Activated CD4-positive, alpha-beta T cell treated with anti-CD3 and anti-CD28 coated beads for 36 hours (primary cell): ENCODE measurements around the gene PYDC1. TPM values are rescaled to one million over a fixed set of nuclear protein-coding genes. Genes with fewer than 3 reads are reported as not detected.

ENCODE experiments used
- ATAC-seq: fragments of 200-7000 bp; cut with Tn5 transposase; one replicate; pipeline ENCODE4 v1.10.0; 2021; ENCODE audit warnings: mild to moderate bottlenecking, moderate library complexity
- CTCF ChIA-PET: fragments of 350-600 bp; sonication (Branson Sonifier 250); formaldehyde crosslinking; loops from one replicate; lab custom pipeline; 2021; ENCODE audit warnings: antibody characterized with exemption; lab: Charles Lee
- POLR2A ChIA-PET: fragments of 350-600 bp; sonication (Branson Sonifier 250); formaldehyde crosslinking; loops from one replicate; lab custom pipeline; 2021; ENCODE audit warnings: antibody characterized with exemption, inconsistent platforms; lab: Charles Lee
- DNase-seq: peaks from one replicate; pipeline ENCODE4 v3.0.0-alpha.2; 2020
- H3K27ac Mint-ChIP-seq: one replicate; pipeline ENCODE4 v1.8.0; 2021; ENCODE audit warnings: mixed read lengths
- H3K27me3 Mint-ChIP-seq: one replicate; pipeline ENCODE4 v1.8.0; 2021; ENCODE audit warnings: mixed read lengths
- H3K36me3 Mint-ChIP-seq: one replicate; pipeline ENCODE4 v1.8.0; 2021; ENCODE audit warnings: low read depth, mixed read lengths
- H3K4me1 Mint-ChIP-seq: one replicate; pipeline ENCODE4 v1.8.0; 2021; ENCODE audit warnings: mixed read lengths
- H3K4me3 Mint-ChIP-seq: one replicate; pipeline ENCODE4 v1.8.0; 2021; ENCODE audit warnings: mild to moderate bottlenecking, moderate library complexity, mixed read lengths
- H3K9me3 Mint-ChIP-seq: one replicate; pipeline ENCODE4 v1.8.0; 2021; ENCODE audit warnings: low read depth, mixed read lengths
- intact Hi-C, 2 experiments: fragments of 100-400 bp; cut with DNase I in 1 of 2; cut with micrococcal nuclease in 1 of 2; formaldehyde crosslinking; loops; one replicate each; pipeline versions ENCODE4 v1.14.2 to v1.15.1; 2022 to 2024; cut with DNase I, micrococcal nuclease
- total RNA-seq, 2 experiments: library from RNA; stranded (reverse); gene quantifications; one replicate each; pipeline ENCODE4 v1.2.3, GENCODE V29; 2021

PYDC1 gene
- not detected for total RNA-seq

DNA sequence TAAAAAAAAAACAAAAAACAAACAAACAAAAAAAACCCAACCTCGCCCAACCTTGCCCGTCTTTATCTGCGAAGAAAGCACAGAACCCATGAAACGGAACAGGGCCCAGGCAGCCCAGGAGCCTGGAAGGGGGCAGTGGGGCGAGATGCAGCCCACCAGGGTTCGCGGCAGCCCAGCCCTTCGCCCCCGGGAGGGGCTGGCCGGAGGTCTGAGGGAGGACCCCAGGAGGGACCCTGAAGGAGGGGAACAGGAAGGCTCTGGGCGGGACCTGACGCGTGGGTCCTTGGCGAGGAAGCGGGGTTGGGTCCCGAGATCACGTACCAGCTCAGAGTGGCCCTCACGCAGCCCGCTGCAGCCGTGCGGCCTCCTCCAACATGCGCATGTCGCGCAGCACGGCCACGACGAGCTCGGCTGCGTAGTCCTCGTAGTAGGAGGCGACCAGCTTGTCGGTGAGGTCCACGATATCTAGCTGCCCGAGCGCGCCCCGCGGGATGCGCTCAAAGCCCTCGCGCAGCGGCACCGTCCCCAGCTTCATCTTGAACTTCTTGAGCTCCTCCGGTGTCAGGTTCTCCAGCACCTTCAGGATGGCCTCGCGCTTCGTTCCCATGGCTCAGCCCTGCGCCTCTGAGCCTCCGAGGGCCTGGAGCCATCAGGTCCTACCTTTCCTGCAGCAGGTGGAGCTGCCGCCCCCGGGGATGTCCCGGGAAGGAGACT is at the start of gene PYDC1:
TSS of gene PYDC1 (minus strand) at position 714 of the 714 bp plus-strand sequence. CDS start at position 607, 107 bp downstream.
- ChIA-PET CTCF (interaction anchor here (0.6 to 1.1 kb wide), 5 partner anchors 146 to 652 kb away, joined by 3 to 5 read pairs (median 3); partner anchors contain the start of gene ARMC5), POLR2A (interaction anchor here (0.7 to 1.7 kb wide), 4 partner anchors 13 to 185 kb away, joined by 3 to 13 read pairs (median 4); partner anchors contain the start of gene PYCARD)
- intact Hi-C loops, result loop anchor here (2.0 to 10.0 kb wide), 5 partner anchors 48 to 648 kb away; partner anchors contain the start of gene ITGAX (in 1 of the 2)
- Mint-ChIP-seq H3K4me3 (peak within 1 kb of the TSS; percentile 52), H3K4me1 (peaks cover 21% of the 10 kb centered on the region), H3K9me3 (no peaks in the 10 kb centered on the region), H3K27me3 (peaks cover 53% of the 10 kb centered on the region), H3K27ac (peak within 1 kb of the TSS; percentile 10), H3K36me3 (no peaks in the 10 kb centered on the region)
- DNase-seq, result peak; percentile 41
- no peak for ATAC-seq

DNA sequence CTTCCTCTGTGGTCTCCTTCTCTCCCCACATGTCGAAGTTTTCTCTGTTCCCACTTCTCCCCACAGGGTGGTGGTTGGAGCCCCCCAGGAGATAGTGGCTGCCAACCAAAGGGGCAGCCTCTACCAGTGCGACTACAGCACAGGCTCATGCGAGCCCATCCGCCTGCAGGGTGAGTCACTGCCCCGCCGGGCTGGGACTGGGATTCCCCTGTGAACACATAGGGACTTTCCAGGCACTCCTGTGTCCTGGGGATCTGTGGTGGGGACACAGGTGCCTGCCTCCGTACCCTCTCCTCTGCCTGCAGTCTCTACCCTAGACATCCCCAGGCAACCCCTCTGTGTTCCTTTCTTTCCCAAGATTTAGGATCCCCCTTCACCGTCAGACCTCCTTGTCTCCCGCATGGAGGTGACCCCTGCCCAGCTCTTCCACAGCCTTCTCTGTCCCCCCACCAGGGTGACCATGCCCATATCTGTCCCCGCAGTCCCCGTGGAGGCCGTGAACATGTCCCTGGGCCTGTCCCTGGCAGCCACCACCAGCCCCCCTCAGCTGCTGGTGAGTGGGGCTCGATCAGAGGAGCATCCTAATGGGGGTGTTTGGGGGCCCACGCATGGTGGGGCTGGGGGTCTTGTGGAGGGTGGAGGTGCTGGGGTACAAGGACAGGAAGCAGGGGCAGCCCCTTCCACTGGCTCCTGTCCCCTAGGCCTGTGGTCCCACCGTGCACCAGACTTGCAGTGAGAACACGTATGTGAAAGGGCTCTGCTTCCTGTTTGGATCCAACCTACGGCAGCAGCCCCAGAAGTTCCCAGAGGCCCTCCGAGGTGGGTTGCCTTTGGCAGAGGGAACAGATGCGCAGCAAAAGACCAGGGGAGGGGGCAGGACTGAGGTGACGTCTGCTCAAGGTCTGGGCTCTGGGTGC is 48.7 kb upstream of the PYDC1 start:
- H3K27ac Mint-ChIP-seq, result peak overlapping the region; percentile 86
- POLR2A ChIA-PET, result interaction anchor here (0.7 to 1.0 kb wide), 3 partner anchors 60 to 680 kb away, joined by 3 to 4 read pairs (median 4); no protein-coding TSS in a partner anchor
- peaks cover 6% of the 10 kb centered on the region for H3K27me3 Mint-ChIP-seq
- intact Hi-C loops, result loop anchor here (2.0 to 10.0 kb wide), 5 partner anchors 51 to 602 kb away; partner anchors contain the start of genes COX6A2 (in 1 of the 2), ITGAX (in 1 of the 2), PYDC1 (in 1 of the 2) and TRIM72 (in 1 of the 2)
- CTCF ChIA-PET, result interaction anchor here (0.6 kb wide), 1 partner anchor 244 kb away, joined by 3 read pairs; no protein-coding TSS in a partner anchor
- no peaks in the 10 kb centered on the region for H3K36me3 Mint-ChIP-seq
- DNase-seq (peak; percentile 91), ATAC-seq (peak; percentile 97)
- peaks cover 40% of the 10 kb centered on the region for H3K4me1 Mint-ChIP-seq
- no peaks in the 10 kb centered on the region for H3K9me3 Mint-ChIP-seq
- peak overlapping the region; percentile 10 for H3K4me3 Mint-ChIP-seq

DNA sequence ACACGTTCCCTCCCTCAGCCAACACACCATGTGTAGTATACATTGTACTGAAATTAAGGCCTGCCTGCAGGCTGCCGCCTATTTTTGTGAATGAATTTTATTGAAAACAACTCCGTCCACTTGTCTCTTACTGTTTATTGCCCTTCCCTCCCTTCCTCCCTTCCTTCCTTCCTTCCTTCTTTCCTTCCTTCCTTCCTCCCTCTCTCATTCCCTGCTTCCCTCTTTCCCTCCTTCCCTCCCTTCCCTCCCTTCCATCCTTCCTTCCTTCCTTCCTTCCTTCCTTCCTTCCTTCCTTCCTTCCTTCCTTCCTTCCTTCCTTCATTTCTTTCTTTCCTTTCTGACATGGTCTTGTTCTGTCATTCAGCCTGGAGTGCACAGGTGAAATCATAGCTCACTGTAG is 45.1 kb upstream of the PYDC1 start:
- Mint-ChIP-seq H3K27me3 (peaks cover 2% of the 10 kb centered on the region), H3K27ac (no peak overlapping the region), H3K4me3 (no peak overlapping the region), H3K4me1 (peaks cover 26% of the 10 kb centered on the region), H3K36me3 (no peaks in the 10 kb centered on the region), H3K9me3 (no peaks in the 10 kb centered on the region)
- intact Hi-C loops, result loop anchor here (10.0 kb wide), 3 partner anchors 47 to 443 kb away; partner anchors contain the start of genes COX6A2 (in 1 of the 2), PYDC1 (in 1 of the 2) and TRIM72 (in 1 of the 2)
- ChIA-PET POLR2A (no interaction called here), CTCF (no interaction called here)
- DNase-seq (no peak), ATAC-seq (no peak)

DNA sequence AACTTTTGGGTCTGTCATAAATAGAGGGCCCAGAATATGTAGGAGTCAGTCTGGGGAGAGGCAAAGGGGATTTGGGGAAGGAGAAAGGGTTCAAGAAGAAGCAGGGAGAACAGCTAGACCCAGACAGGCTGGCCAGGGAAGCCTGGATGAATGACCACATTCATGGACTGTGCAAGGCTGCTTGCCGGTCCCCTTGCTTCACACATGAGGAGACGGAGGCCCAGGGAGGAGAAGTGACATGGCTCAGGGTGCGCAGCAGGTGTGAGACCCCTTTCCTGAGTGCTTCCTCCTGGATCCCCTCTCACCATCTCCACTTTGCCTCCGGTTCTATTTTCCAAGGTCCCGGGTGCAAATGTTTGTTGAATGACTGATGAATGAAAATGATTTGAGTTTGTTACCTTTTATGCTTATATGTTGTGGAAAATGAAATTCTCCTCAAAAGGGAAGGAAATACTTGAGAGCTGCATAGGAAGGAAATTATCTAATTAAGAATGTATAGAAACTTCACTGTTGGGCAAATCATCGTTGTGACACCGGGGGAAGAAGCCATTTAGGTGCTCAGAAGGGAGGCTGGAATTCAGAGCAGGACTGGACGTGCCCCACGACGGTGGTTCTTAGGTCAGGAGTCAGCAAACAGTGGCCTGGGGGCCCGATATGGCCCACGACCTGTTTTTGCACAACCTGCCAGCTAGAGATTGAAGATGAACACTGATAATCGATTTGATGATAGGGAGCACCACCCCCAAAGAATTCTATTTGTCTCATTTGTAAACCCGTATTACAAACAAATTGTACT is 43.4 kb upstream of the PYDC1 start:
- Mint-ChIP-seq H3K4me1 (peaks cover 13% of the 10 kb centered on the region), H3K36me3 (no peaks in the 10 kb centered on the region), H3K4me3 (no peak overlapping the region), H3K9me3 (no peaks in the 10 kb centered on the region), H3K27me3 (peaks cover 2% of the 10 kb centered on the region), H3K27ac (no peak overlapping the region)
- POLR2A ChIA-PET, result no interaction called here
- DNase-seq, result no peak
- intact Hi-C loops, result loop anchor here (10.0 kb wide), 3 partner anchors 46 to 444 kb away; partner anchors contain the start of genes COX6A2 (in 1 of the 2), PYDC1 (in 1 of the 2) and TRIM72 (in 1 of the 2)
- CTCF ChIA-PET, result interaction anchor here (0.8 kb wide), 1 partner anchor 24 kb away, joined by 3 read pairs; no protein-coding TSS in a partner anchor
- ATAC-seq, result no peak

DNA sequence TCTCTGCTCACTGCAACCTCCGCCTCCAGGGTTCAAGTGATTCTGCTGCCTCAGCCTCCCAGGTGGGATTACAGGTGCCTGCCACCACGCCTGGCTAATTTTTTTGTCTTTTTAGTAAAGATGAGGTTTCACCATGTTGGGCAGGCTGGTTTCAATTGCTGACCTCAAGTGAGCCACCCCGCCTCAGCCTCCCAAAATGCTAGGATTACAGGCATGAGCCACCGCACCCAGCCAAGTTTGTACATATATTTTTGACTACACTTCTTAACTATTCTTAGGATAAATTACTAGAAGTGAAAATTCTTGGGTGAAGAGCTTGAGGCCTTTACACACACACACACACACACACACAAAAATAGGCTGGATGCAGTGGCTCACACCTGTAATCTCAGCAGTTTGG is 41.4 kb upstream of the PYDC1 start:
- ATAC-seq, result no peak

DNA sequence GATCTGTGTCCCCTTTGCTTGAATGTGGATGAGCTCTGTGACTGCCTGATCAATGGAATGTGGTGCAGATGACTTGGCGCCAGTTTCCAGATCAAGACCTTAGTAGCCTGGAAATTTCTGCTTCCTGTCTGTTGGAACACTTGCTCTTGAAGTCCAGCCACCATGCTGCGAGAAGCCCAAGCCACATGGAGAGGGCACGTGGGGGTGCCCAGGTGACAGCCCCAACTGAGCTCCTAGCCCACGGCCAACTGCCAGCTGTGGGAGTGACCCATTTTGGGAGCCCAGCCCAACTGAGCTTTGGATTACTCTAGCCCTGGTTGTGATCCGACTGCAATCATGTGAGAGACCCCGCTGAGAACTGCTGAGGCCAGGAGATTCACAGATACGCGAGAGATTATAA is 39.5 kb upstream of the PYDC1 start:
- no peak for ATAC-seq
- ChIA-PET POLR2A (no interaction called here), CTCF (interaction anchor here (0.6 to 0.9 kb wide), 3 partner anchors 9 to 304 kb away, joined by 3 read pairs; no protein-coding TSS in a partner anchor)
- H3K4me1 Mint-ChIP-seq, result peaks cover 18% of the 10 kb centered on the region
- no peaks in the 10 kb centered on the region for H3K9me3 Mint-ChIP-seq
- H3K4me3 Mint-ChIP-seq, result no peak overlapping the region
- H3K27ac Mint-ChIP-seq, result no peak overlapping the region
- H3K27me3 Mint-ChIP-seq, result peaks cover 3% of the 10 kb centered on the region
- no peaks in the 10 kb centered on the region for H3K36me3 Mint-ChIP-seq
- no peak for DNase-seq
- intact Hi-C loops, result no loop called here

More for the DNA sequence above, 41.4 kb upstream of the PYDC1 start:
- H3K27me3 Mint-ChIP-seq, result peaks cover 2% of the 10 kb centered on the region
- H3K4me3 Mint-ChIP-seq, result no peak overlapping the region
- ChIA-PET POLR2A (no interaction called here), CTCF (interaction anchor here (1.3 to 1.4 kb wide), 2 partner anchors 116 to 259 kb away, joined by 3 to 6 read pairs; no protein-coding TSS in a partner anchor)
- DNase-seq, result no peak
- intact Hi-C loops, result no loop called here
- H3K27ac Mint-ChIP-seq, result no peak overlapping the region
- peaks cover 15% of the 10 kb centered on the region for H3K4me1 Mint-ChIP-seq
- no peaks in the 10 kb centered on the region for H3K36me3 Mint-ChIP-seq
- H3K9me3 Mint-ChIP-seq, result no peaks in the 10 kb centered on the region

DNA sequence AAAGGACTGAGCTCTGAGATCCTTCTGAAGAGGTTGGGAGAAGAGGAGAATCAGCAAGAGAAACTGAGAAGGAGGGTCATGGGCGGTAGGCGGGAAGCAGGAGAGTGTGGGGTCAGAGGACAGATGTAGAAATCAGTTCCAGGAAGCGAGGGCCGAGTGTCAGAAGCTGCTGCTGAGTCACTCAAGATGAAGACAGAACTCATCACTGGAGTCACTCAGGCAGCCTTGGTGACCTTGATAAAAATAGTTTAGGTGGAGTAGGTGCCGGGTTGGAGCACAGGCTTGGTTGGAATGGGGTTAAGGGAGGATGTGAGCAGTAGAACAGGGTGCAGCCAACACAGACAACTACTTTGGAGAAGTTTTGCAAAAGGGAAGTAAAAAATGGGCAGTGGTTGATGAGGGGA is 36.7 kb upstream of the PYDC1 start:
- peak; percentile 88 for ATAC-seq
- H3K36me3 Mint-ChIP-seq, result no peaks in the 10 kb centered on the region
- POLR2A ChIA-PET, result interaction anchor here (0.9 kb wide), 1 partner anchor 11 kb away, joined by 3 read pairs; no protein-coding TSS in a partner anchor

DNA sequence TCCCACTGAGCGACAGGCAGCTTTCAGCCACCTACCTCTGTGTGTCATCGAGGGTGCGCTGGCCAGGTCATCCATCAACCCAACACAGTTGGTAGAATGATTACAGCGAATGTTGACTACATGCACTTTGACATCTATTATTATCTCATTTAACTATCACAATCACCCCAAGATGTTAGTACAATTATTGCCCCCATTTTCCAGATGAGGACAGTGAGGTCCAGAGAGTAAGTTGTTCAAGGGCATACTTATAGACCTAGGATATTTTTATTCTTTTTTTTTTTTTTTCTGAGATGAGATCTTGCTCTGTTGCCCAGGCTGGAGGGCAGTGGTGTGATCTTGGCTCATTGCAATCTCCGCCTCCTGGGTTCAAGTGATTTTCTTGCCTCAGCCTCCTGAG is 34.5 kb upstream of the PYDC1 start:
- DNase-seq (no peak), ATAC-seq (no peak)
- Mint-ChIP-seq H3K27me3 (peaks cover 1% of the 10 kb centered on the region), H3K36me3 (no peaks in the 10 kb centered on the region), H3K4me3 (no peak overlapping the region), H3K27ac (peak overlapping the region; percentile 1), H3K4me1 (peaks cover 26% of the 10 kb centered on the region), H3K9me3 (no peaks in the 10 kb centered on the region)
- CTCF ChIA-PET, result no interaction called here
- POLR2A ChIA-PET, result no interaction called here
- intact Hi-C loops, result no loop called here

More for the DNA sequence above, 36.7 kb upstream of the PYDC1 start:
- H3K4me3 Mint-ChIP-seq, result no peak overlapping the region
- intact Hi-C loops, result no loop called here
- H3K27me3 Mint-ChIP-seq, result peaks cover 1% of the 10 kb centered on the region
- H3K27ac Mint-ChIP-seq, result peak overlapping the region; percentile 66
- CTCF ChIA-PET, result interaction anchor here (0.6 to 1.4 kb wide), 3 partner anchors 11 to 590 kb away, joined by 3 to 5 read pairs (median 5); no protein-coding TSS in a partner anchor
- H3K4me1 Mint-ChIP-seq, result peaks cover 26% of the 10 kb centered on the region
- DNase-seq, result peak; percentile 72
- H3K9me3 Mint-ChIP-seq, result no peaks in the 10 kb centered on the region

DNA sequence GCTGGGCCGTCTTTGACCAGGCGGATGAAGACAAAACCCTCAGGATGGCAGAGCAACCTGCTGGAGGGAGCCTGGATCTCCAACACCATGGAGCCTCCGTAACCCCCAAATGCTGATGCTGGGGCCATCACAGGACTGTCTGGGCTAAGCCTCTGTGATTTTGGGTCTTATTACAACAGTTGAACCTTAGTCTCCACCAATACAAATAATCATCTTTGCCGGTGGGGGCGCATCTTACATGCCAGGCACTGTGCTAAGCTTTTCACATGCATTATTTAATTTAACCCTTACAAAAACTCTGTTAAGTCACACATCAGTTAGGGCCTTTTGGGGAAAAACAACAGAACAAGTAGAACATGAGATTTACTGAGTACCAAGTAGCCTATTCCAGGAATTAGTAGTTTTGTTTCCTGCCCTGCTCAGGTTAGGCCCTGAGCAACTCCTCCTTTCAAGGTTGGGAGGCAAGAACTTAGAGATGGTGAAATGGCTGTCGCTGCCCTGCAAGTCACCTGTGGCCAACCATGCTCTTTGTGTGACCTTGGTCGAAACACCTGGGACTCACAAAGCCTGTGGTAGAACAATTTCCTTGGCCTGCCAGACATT is 33.9 kb upstream of the PYDC1 start:
- peak overlapping the region; percentile 1 for H3K27ac Mint-ChIP-seq

DNA sequence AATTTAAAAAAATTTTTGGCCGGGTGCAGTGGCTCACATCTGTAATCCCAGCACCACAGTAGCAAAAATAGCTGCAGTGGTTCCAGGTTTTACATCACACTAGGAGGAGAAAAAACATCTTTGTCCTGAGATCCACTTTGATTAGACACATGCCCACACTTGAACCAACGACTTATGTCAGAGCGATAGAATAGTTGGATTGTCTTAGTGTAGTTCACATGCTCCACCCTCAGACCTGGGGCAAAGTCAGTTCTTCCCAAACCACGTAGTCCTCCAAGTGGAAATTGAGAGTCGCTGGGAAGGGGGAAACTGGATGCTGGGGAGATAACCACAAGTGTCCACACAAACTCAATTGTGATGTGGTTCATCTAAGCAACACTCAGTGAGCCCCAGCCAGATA is 31.4 kb upstream of the PYDC1 start:
- peaks cover 17% of the 10 kb centered on the region for H3K4me1 Mint-ChIP-seq
- DNase-seq, result no peak
- no peaks in the 10 kb centered on the region for H3K9me3 Mint-ChIP-seq
- ATAC-seq, result no peak
- ChIA-PET POLR2A (no interaction called here), CTCF (interaction anchor here (1.7 kb wide), 1 partner anchor 9 kb away, joined by 3 read pairs; no protein-coding TSS in a partner anchor)
- peaks cover 1% of the 10 kb centered on the region for H3K27me3 Mint-ChIP-seq
- H3K27ac Mint-ChIP-seq, result no peak overlapping the region
- intact Hi-C loops, result no loop called here
- H3K36me3 Mint-ChIP-seq, result no peaks in the 10 kb centered on the region
- H3K4me3 Mint-ChIP-seq, result no peak overlapping the region

More for the DNA sequence above, 33.9 kb upstream of the PYDC1 start:
- DNase-seq (no peak), ATAC-seq (peak; percentile 43)
- peaks cover 1% of the 10 kb centered on the region for H3K27me3 Mint-ChIP-seq
- POLR2A ChIA-PET, result no interaction called here
- peaks cover 26% of the 10 kb centered on the region for H3K4me1 Mint-ChIP-seq
- no peak overlapping the region for H3K4me3 Mint-ChIP-seq
- no peaks in the 10 kb centered on the region for H3K9me3 Mint-ChIP-seq
- no peaks in the 10 kb centered on the region for H3K36me3 Mint-ChIP-seq
- intact Hi-C loops, result no loop called here
- CTCF ChIA-PET, result no interaction called here
